Measurements from ENCODE around the gene USP20.
"Not testable (repeated sequence)": the region's sequence is repeated elsewhere in the genome, so short reads cannot be mapped to it uniquely, and the experiment has no call there.

USP20 gene

GRCh38 chr9:129876815-129877214, 41.6 kb downstream of the USP20 start:
- DNase-seq: no peak

GRCh38 chr9:129878291-129878690, 43.0 kb downstream of the USP20 start:
- no peak for DNase-seq

DNA sequence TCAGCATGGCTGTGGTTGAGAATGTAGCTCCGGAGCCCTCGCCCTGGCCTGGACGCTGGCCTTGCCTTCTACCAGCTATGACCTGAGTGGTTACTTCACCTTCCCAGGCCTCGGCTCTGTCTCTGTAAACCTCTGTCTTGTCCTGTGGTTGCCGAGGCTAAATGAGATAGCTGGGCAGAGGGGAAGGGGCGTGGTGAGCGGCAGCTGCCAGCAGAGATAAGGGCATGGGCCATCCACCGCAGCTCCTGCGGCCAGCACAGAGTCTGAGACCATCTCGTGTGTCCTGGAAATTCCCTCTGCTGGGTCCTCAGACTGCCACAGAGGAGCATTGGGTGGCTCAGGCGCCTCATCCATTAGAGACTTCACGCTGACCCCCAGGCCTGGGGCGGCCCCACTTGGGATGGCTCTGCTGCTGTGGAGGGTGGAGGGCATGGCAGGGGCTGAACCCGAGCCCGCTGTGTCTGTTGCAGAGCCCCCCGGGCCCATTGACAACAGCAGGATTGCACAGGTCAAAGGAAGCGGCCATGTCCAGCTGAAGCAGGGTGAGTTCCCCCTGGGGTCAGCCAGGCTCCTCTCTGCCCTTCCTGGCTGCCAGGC, 43.9 kb downstream of the USP20 start:
- DNase-seq: no peak

DNA sequence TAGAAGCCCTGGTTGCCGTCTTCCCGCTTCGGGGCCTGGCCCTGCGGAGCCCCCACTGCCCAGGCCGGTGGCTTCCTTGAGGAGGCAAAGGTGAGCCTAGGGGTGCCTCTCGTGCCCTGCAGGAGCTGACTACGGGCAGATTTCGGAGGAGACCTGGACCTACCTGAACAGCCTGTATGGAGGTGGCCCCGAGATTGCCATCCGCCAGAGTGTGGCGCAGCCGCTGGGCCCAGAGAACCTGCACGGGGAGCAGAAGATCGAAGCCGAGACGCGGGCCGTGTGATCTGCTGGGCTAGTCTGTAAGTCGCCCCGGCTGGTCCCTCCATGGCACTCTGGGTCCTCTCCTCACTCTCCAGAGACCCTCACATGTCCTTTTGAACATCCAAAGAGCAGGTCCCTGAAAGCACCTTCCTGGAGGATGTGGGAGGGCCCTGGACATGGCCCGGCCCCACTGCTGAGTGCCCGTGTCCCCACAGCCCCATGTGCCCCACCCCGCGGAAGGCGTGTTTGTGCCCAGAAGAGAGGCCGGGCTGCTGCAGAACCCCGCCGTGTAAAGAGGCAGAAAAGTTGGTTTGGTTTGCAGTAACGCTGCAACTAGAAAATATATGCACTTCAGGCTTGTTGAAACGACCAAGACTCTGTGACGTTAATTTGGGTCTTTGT, 44.9 kb downstream of the USP20 start:
- no peak for DNase-seq

GRCh38 chr9:129880654-129881546, 45.6 kb downstream of the USP20 start:
- DNase-seq: no peak

GRCh38 chr9:129881547-129882324, 46.5 kb downstream of the USP20 start:
- no peak for DNase-seq

DNA sequence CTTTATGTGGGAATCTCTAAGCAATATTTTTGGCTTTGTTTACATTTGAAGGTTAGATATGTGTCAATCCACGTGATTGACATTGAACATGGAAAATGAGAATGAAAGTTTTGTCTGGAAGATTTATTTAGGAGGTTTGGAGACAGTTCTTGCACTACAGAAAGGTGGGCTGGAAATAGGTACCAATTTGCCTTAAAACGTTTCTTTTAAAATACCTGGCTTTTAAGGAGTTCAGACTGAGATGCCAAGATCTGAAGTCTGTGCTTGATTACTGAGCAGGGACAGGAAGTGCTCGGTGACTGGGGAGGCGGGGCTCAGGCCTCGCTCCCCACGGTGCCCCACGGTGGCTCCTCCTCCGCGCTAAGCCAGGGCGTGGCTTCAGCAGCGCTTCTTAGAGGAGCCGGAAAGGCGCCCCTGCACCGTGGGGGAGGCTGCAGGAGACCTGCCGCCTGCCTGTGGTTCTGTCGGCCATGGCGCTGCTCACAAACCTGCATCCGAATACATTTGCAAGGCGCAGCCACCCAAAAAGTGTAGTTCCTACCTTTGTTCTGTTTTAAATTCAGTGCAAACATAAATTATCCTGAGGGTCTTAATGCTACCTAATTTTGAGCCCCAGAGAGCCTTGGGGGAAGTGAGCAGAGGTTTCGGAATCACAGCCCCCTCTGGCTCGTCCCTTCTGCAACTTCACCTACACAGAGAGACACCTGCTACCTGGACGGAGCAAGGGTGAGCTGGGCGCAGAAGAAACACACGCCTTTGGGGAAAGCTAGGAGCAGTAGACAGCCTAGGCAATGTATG, 49.2 kb downstream of the USP20 start:
- DNase-seq: peak; percentile 75

DNA sequence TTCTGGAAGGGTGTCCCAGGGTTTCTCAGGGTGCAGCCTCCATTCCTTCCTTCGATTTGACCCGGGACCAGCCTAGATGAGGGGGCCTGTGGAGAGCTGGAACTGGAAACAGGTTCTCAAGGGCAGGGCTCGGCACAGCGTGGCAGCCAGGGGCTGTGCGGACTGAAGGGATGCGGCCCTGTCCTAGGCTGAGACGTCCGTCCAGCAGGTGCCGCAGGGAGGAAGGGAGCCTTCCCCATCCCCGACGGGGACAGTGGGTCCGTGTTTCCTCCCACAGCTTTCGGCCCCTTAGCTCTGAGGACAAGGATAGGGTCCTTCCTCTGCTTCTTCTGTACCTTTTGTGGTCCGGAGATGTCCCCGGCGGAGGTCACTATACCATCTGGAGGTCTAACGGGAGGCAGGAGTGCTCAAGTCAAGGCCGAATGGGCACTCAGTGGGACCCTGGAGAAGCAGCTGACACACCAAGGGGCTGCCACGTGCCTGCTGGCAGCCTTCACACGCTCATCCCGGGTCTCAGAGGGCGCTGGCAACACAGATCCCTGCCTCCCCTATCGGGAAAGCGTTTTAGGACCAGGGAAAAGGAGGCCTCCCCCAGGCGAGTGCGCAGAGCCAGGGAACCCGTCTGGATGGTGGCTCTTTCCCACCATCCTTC, 49.9 kb downstream of the USP20 start:
- DNase-seq: no peak

DNA sequence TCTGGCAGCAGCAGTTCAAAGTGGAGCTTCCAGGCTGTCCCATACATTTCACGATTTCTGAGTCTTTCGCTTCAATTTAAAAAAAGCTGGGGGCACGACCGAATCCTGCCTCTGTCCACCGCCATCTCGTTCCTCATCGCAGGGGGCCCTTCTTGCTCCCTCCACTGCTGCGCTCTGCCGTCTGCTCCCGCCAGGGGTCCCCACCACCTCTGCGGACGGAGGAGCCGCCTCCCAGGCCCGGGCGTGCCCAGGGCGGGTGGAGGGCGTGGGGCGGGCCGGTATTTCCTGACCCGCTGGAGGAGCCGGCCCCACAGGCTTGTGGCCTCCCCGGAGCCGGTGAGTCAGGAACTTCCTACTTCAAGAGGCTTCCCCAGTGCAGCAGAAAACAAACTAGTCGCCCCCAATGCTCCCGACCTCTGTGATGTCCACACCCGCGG, 50.4 kb downstream of the USP20 start:
- DNase-seq: peak; percentile 84

- DNase-seq: no peak
Observed at GRCh38 chr9:129886226-129887174, 51.2 kb downstream of the USP20 start.

GRCh38 chr9:129887334-129888292, 52.4 kb downstream of the USP20 start:
- DNase-seq: no peak

- peak; percentile 37 for DNase-seq
Observed at GRCh38 chr9:129888293-129889121, 53.2 kb downstream of the USP20 start.

- no peak for DNase-seq
Observed at GRCh38 chr9:129889122-129889940, 54.1 kb downstream of the USP20 start.

DNA sequence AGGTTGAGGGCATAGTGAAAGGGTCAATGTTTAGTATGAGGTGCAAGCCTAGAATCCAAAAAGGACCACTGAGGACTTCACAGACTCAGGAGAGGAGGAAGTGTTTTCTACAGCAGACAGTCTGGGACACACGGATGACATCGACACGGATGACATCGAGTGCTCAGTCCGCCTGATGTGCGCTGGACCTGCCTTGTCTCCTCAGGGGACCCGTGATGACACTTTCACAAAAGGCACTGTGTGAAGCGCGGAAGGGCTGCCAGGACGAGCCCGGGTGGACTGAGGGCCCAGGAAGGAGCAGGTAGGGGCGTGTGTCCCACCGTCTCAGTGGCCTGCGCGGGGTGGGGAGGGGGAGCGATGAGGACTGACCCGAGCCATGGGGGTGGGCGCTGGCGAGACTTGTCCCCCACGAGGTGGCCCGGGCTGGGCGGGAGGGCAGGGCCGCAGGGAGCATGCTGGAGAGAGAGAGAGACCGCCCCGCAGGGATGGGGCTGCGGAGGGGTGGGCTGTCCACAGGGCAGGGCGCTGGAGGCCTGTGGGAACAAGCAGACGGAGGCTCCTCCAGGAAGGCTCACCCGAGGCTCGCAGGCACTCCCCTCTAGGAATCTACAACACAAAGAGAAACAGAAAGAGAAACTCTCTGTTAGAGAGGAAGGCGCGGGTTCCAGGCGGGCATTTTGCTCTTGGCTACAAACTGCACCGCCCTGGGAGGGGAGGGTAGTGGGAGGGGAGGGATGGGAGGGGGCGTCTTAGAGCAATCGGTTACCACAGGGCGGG, 54.9 kb downstream of the USP20 start:
- no peak for DNase-seq

GRCh38 chr9:129890718-129891299, 55.6 kb downstream of the USP20 start:
- not testable (repeated sequence) for DNase-seq

DNA sequence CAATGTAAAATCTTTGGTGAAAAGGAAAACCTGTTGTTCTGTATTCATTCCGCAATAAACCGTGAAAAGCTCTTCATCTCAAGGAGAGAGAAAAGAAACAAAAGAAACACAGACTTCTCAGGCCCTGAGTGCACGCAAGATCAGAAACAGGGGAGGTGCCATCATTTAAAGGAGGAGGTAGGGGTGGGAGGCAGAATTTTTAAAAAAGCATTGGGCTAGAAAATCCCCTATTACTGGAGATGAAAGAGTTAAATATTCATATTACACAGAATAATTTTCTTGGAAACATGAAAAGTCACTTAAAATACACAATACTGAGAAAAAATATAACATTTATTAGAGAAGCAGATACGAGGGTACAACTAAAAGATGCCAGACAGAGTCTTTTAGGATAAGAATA, 56.3 kb downstream of the USP20 start:
- DNase-seq: no peak
